ENCODE measurements around the gene DNER. TPM values are rescaled to one million over a fixed set of nuclear protein-coding genes. Genes with fewer than 3 reads are reported as not detected.

Gene DNER
- total RNA-seq, 4 donors from 2014 or later, result 1.9 to 24.7 (median 4.9) TPM

- H3K9me3 ChIP-seq, result no peaks in the 10 kb centered on the region
Measured at GRCh38 chr2:229563388-229563787, 151.0 kb downstream of the DNER start.

GRCh38 chr2:229562472-229563127 lies 151.8 kb downstream of the DNER start:
- DNase-seq, result no peak
- no peak overlapping the region for H3K27ac ChIP-seq
- no peak for TF ChIP-seq POLR2A (IDR thresholded peaks at IDR 0.05)
- TF ChIP-seq CTCF (IDR thresholded peaks at IDR 0.05), result no peak

More at GRCh38 chr2:229563388-229563787, 151.0 kb downstream of the DNER start:
- Histone ChIP-seq H3K36me3 (no peaks in the 10 kb centered on the region), H3K4me3 (no peak overlapping the region), H3K27ac (no peak overlapping the region), H3K27me3 (no peaks in the 10 kb centered on the region), H3K4me1 (no peaks in the 10 kb centered on the region)
- no peak for TF ChIP-seq CTCF (IDR thresholded peaks at IDR 0.05)
- intact Hi-C loops (cut with DNase I; ENCODE audit: low total_unique reads), result no loop called here
- DNase-seq, result no peak

GRCh38 chr2:229559986-229560385 lies 154.4 kb downstream of the DNER start:
- H3K27me3 ChIP-seq, result no peaks in the 10 kb centered on the region
- intact Hi-C loops (cut with DNase I; ENCODE audit: low total_unique reads), result no loop called here
- TF ChIP-seq CTCF (IDR thresholded peaks at IDR 0.05) (no peak), POLR2A (IDR thresholded peaks at IDR 0.05) (no peak)
- no peaks in the 10 kb centered on the region for H3K36me3 ChIP-seq
- no peak overlapping the region for H3K4me3 ChIP-seq
- DNase-seq, result no peak
- no peak overlapping the region for H3K27ac ChIP-seq
- H3K4me1 ChIP-seq, result no peaks in the 10 kb centered on the region
- H3K9me3 ChIP-seq, result no peaks in the 10 kb centered on the region

More at GRCh38 chr2:229562472-229563127, 151.8 kb downstream of the DNER start:
- Histone ChIP-seq H3K36me3 (no peaks in the 10 kb centered on the region), H3K27me3 (no peaks in the 10 kb centered on the region), H3K4me3 (no peak overlapping the region), H3K9me3 (no peaks in the 10 kb centered on the region), H3K4me1 (no peaks in the 10 kb centered on the region)
- intact Hi-C loops (cut with DNase I; ENCODE audit: low total_unique reads), result no loop called here

GRCh38 chr2:229553091-229553490 lies 161.3 kb downstream of the DNER start:
- TF ChIP-seq CTCF (IDR thresholded peaks at IDR 0.05) (no peak), POLR2A (IDR thresholded peaks at IDR 0.05) (no peak)
- Histone ChIP-seq H3K4me3 (no peak overlapping the region), H3K27ac (no peak overlapping the region), H3K27me3 (no peaks in the 10 kb centered on the region), H3K4me1 (no peaks in the 10 kb centered on the region), H3K36me3 (no peaks in the 10 kb centered on the region), H3K9me3 (no peaks in the 10 kb centered on the region)
- no peak for DNase-seq
- intact Hi-C loops (cut with DNase I; ENCODE audit: low total_unique reads), result no loop called here

GRCh38 chr2:229543176-229543873 lies 171.0 kb downstream of the DNER start:
- TF ChIP-seq CTCF (IDR thresholded peaks at IDR 0.05) (no peak), POLR2A (IDR thresholded peaks at IDR 0.05) (no peak)
- no peaks in the 10 kb centered on the region for H3K27me3 ChIP-seq
- intact Hi-C loops (cut with DNase I; ENCODE audit: low total_unique reads), result no loop called here
- H3K4me3 ChIP-seq, result no peak overlapping the region
- no peaks in the 10 kb centered on the region for H3K36me3 ChIP-seq
- H3K27ac ChIP-seq, result no peak overlapping the region
- no peaks in the 10 kb centered on the region for H3K4me1 ChIP-seq
- H3K9me3 ChIP-seq, result no peaks in the 10 kb centered on the region
- no peak for DNase-seq
